ENCODE results near the gene BEGAIN. TPM values are rescaled to one million over a fixed set of nuclear protein-coding genes. Genes with fewer than 3 reads are reported as not detected.

The BEGAIN gene
- polyA plus RNA-seq, 3 donors, result 2.3 to 3.0 (median 2.6) TPM

GRCh38 chr14:100551056-100551455 is 36.2 kb downstream of the BEGAIN start:
- no peak for DNase-seq

- DNase-seq, result no peak
These were observed 37.2 kb downstream of the BEGAIN start for GRCh38 chr14:100549834-100550625.

GRCh38 chr14:100548939-100549338 is 38.3 kb downstream of the BEGAIN start:
- no peak for DNase-seq

GRCh38 chr14:100548295-100548655 is 38.9 kb downstream of the BEGAIN start:
- DNase-seq, result no peak

- no peak for DNase-seq
These were observed 39.5 kb downstream of the BEGAIN start for GRCh38 chr14:100547633-100548294.

- no peak for DNase-seq
These were observed 41.2 kb downstream of the BEGAIN start for GRCh38 chr14:100546051-100546443.

GRCh38 chr14:100545359-100545758 is 41.9 kb downstream of the BEGAIN start:
- no peak for DNase-seq

GRCh38 chr14:100544506-100545141 is 42.6 kb downstream of the BEGAIN start:
- DNase-seq, result no peak

- no peak for DNase-seq
These were observed 43.5 kb downstream of the BEGAIN start for GRCh38 chr14:100543471-100544455.

GRCh38 chr14:100542619-100543205 is 44.5 kb downstream of the BEGAIN start:
- no peak for DNase-seq

GRCh38 chr14:100541621-100542560 is 45.3 kb downstream of the BEGAIN start:
- no peak for DNase-seq

- no peak for DNase-seq
These were observed 46.1 kb downstream of the BEGAIN start for GRCh38 chr14:100540926-100541620.

- DNase-seq, result no peak
These were observed 46.9 kb downstream of the BEGAIN start for GRCh38 chr14:100540141-100540925.

- DNase-seq, result no peak
These were observed 47.5 kb downstream of the BEGAIN start for GRCh38 chr14:100539766-100540140.

- DNase-seq, result no peak
These were observed 48.1 kb downstream of the BEGAIN start for GRCh38 chr14:100539003-100539660.

GRCh38 chr14:100538351-100539002 is 48.7 kb downstream of the BEGAIN start:
- DNase-seq, result no peak

All from renal pelvis (tissue), 4 donors.